GM19395 (cell line): ENCODE measurements around the gene RASGEF1B.
"Not testable (repeated sequence)": the region's sequence is repeated elsewhere in the genome, so short reads cannot be mapped to it uniquely, and the experiment has no call there.

Experiments
- ATAC-seq: cut with Tn5 transposase; IDR thresholded peaks from one replicate; pipeline ENCODE4 v1.9.1; 2021; ENCODE audit warnings: mild to moderate bottlenecking, moderate library complexity; ENCODE audit not compliant: unreplicated experiment

RASGEF1B gene

GRCh38 chr4:81498551-81499099 is 26.9 kb upstream of the RASGEF1B start:
- no peak for ATAC-seq

DNA sequence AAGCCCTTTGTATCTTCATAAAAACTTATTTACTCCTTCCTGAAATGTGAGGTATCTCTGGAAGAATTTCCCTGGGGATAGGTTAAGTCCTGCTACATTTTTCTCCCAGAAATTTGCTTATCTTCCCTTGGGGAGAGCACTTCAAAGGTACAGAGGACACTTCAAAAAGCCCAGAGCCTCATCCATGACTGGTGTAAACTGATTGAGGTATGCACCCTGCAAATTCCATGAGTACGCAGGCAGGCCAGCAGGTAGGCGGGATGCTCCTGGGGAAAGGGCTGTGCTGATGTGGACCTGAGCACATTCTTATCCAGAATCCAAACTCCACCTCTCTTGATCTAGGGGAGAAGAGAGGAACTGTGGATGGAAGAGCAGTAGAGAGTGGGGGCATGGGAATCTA is 26.3 kb upstream of the RASGEF1B start:
- ATAC-seq, result no peak

- ATAC-seq, result no peak
Measured at GRCh38 chr4:81495345-81495744, 23.6 kb upstream of the RASGEF1B start.

DNA sequence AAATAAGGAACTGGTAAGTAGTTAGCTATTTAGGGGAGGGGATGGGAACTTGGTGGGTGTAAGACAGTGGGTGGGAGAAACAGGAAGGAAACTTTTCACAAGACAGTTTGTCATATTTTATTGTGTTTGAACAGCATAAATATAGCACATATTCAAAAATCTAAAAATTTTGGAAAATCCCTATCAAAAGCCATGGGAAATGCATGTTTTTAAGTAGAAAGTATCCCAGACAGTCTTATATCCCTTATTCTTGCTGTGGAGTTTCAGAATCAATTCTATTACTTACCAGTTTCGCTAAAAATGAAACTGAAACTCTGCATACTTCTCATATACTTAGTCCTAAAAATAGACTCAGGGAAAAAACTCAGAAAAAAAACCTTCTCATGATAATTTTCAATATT is 22.3 kb upstream of the RASGEF1B start:
- peak; percentile 86 for ATAC-seq

GRCh38 chr4:81492606-81493230 is 21.0 kb upstream of the RASGEF1B start:
- no peak for ATAC-seq

DNA sequence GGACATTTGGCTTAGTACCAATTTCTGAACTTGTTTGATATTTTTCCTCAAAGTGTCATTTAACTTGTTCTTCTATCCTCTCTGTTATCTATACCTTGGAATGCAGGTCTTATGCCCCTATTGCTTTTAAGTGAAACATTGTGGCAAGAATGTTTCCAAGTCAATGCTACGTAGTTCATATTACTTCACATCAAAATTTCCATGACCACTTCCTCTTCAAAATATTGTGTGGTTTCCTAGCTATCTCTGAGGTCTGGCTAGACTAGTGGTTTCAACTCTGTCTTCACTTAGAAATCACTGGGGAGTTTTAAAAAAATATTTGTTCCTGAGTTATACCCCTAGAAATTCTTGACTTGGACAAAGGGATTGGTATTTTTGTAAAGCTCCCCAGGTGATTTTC is 20.2 kb upstream of the RASGEF1B start:
- no peak for ATAC-seq

- ATAC-seq, result no peak
Measured at GRCh38 chr4:81490403-81491160, 18.9 kb upstream of the RASGEF1B start.

DNA sequence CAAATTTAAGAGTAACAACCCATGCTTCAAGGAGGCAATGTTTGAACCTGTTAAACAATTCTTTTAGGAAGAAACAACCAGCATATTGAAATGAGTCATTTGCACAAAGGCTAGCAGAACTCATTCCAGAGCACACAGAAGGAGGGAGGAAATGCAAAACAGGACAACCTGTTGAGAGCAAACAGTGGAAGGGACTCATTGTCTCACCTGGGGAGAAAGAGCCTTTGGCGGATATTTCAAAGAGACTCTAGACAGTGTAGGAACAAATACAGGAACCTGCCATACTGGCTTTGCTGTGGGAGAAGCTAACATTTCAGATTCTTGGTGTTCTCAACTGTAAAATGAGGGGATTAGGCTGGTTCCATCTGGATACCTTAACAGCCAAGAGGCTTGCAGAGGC is 14.8 kb upstream of the RASGEF1B start:
- ATAC-seq, result no peak

DNA sequence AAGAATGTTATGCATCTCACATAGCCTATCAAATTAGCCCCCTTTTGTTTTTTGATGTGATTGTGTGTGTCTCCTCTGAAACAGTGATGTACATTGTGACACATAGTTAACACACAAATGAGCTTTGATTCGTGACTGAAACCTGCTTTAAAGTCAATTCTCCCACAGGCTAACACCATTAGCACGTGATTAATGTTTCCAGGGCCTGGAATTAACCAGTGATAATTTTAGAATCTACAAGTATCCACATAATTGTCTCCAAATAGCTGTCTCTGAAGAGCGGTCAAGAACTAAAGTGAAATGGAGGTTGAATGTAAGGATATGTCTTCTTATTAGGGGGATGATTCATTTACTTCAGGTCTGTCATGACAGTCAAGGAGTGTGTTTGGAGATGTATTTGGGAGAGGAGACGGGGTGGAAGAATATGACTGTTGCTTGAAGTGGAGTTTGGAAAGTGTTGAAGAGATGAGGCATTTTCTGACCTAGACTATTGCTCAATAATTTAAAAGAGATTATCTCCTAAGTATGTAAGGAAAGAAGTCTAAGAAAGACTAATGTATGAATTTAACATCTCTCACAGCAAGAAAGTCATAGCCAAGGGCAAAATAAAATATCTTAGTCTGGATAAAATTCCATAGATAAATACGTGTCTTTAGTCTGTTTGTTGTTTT is 13.7 kb upstream of the RASGEF1B start:
- ATAC-seq, result no peak

GRCh38 chr4:81482326-81482725 is 10.6 kb upstream of the RASGEF1B start:
- no peak for ATAC-seq

DNA sequence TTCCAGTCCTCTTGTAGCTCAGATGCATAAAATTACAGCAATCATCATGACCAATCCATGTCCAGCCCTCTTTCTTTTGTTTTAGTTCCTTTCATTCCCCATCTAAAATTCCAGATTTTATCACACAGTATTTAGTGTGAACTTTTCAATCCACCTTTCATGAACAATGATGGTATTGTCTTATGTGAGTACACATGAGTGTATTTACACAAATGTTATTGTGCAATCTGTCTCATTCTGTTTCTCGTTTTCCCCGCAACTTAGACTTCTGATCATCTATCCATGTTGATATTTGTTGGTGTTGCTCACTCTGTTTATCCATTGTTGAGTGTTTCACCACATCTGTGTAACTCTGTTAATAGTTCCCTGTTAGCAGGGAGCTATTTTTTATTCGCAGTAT is 9.4 kb upstream of the RASGEF1B start:
- no peak for ATAC-seq

GRCh38 chr4:81479573-81479972 is 7.9 kb upstream of the RASGEF1B start:
- ATAC-seq, result not testable (repeated sequence)

- not testable (repeated sequence) for ATAC-seq
Measured at GRCh38 chr4:81473331-81474265, 1.9 kb upstream of the RASGEF1B start.

DNA sequence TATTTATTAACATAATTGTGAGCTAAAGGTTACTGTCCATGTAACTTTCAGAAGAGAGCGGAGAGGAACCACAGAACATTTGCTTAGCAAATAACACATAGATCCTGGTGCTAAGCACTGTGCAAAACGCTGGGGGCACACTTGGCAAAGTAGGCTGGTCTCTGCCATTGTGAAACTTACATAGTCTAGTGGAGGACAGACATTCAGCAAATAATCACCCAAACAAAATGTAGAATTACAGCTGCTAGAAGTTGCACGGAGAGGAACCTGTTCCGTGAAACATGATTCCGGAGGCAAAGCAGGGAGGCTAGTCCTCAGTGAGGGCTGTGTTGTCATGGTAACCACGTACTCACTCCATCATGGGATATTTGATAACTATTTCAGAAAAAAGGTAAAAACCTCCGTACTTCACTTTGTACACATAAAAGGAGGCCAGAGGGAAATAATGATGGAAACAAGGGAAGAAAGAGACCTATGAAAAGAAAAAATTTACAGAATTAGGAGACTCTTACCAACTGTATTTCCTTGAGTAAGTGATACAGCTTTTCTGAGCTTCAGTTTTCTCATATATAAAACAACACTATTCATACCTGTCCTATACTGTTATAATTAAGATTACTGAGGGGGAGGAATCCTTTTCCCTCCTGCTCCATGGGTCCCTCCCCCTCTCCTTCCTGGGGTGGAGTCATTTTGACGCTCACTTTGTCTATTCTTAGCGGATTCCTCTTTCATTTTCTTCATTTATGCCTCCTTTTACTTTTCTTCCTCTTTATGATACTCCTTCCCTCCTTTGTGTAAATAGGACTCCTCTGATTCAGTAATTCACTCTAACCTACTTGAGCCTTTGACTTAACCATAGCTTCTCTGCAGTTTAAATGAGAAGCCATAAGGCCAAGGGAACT is 825 bp upstream of the RASGEF1B start:
- ATAC-seq, result peak; percentile 67

DNA sequence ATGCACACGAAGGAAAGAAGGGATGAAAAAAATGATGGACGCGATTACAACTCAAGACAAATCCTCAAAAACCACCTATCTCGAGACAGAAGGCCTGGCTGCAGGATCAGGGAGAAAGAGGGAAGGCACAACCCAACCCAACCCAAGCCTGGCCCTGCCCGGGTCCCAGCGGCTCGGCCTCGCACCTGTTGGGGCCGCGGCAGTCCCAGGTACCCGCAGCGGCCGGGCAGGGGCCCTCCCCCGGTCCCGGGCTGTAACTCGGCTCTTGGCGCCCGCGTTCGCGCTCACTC is 464 bp downstream of the RASGEF1B start:
- ATAC-seq, result no peak

GRCh38 chr4:81470456-81471297 is 1.0 kb downstream of the RASGEF1B start:
- ATAC-seq, result no peak

- ATAC-seq, result no peak
Measured at GRCh38 chr4:81469781-81470455, 1.8 kb downstream of the RASGEF1B start.

GRCh38 chr4:81468678-81469077 is 3.0 kb downstream of the RASGEF1B start:
- ATAC-seq, result no peak

GRCh38 chr4:81467672-81467964 is 4.1 kb downstream of the RASGEF1B start:
- ATAC-seq, result no peak
